PC-9 (cell line): ENCODE results near the gene KDM6A.

Source experiments
- CTCF ChIP-seq: fragments of 200-600 bp; sonication (generic); conservative IDR thresholded peaks from 2 replicates; pipeline ENCODE4 v1.6.1; 2017; ENCODE audit warnings: mixed run types, antibody characterized with exemption, mild to moderate bottlenecking, moderate library complexity
- EZH2 ChIP-seq: fragments of 200-600 bp; sonication (generic); IDR thresholded peaks from 2 replicates; pipeline ENCODE4 v1.8.0; 2017; ENCODE audit warnings: antibody characterized with exemption, low read depth

- TF ChIP-seq CTCF = no peak
- TF ChIP-seq EZH2 = no peak
Measured at GRCh38 chrX:44871114-44871645, 1.8 kb upstream of the KDM6A start.
